ENCODE data around the gene CD58. TPM values are rescaled to one million over a fixed set of nuclear protein-coding genes. Genes with fewer than 3 reads are reported as not detected.

The CD58 gene
- polyA plus RNA-seq, 3 donors: 81.0 to 168 (median 128) TPM

GRCh38 chr1:116558140-116558549 lies 12.7 kb downstream of the CD58 start:
- intact Hi-C loops (cut with micrococcal nuclease): loop anchor here in 1 of 2 donors (5.0 kb wide), 1 partner anchor 51 kb away; no protein-coding TSS in a partner anchor
- Mint-ChIP-seq H3K27me3 (ENCODE audit: low read depth in 3 of 3) (no peaks in the 10 kb centered on the region), H3K27ac (peak overlapping the region in 6 of 7 donors; percentile 50 to 99 (median 85)), H3K36me3 (peaks cover 40 to 43% of the 10 kb centered on the region in 2 donors), H3K9me3 (peaks cover 0 to 5% (median 1%) of the 10 kb centered on the region in 7 donors), H3K4me1 (peaks cover 84% of the 10 kb centered on the region), H3K4me3 (no peak overlapping the region)
- peaks cover 88% of the 10 kb centered on the region for H4K20me1 ChIP-seq (ENCODE audit: insufficient read depth, low read length)
- no peak overlapping the region for H2AFZ ChIP-seq (ENCODE audit: insufficient read depth, low read depth, low read length, poor library complexity, severe bottlenecking)
- H3K4me3 ChIP-seq (replicated peaks in 1 of 3; ENCODE audit: low read depth in 2 of 3, low read length in 3 of 3): no peak overlapping the region
- H3K27ac ChIP-seq (ENCODE audit: low read depth in 1 of 2, low read length in 2 of 2): peak overlapping the region in 1 of 2 donors; percentile 94
- peak; percentile 31 to 87 (median 44) for DNase-seq
- no peak overlapping the region for H3K9ac ChIP-seq (ENCODE audit: insufficient read depth, low read length, poor library complexity, severe bottlenecking)
- 80% methylated on average over 1 of the region's 4 CpGs for WGBS (ENCODE audit: insufficient coverage)
- TF ChIP-seq, protein P1, sequence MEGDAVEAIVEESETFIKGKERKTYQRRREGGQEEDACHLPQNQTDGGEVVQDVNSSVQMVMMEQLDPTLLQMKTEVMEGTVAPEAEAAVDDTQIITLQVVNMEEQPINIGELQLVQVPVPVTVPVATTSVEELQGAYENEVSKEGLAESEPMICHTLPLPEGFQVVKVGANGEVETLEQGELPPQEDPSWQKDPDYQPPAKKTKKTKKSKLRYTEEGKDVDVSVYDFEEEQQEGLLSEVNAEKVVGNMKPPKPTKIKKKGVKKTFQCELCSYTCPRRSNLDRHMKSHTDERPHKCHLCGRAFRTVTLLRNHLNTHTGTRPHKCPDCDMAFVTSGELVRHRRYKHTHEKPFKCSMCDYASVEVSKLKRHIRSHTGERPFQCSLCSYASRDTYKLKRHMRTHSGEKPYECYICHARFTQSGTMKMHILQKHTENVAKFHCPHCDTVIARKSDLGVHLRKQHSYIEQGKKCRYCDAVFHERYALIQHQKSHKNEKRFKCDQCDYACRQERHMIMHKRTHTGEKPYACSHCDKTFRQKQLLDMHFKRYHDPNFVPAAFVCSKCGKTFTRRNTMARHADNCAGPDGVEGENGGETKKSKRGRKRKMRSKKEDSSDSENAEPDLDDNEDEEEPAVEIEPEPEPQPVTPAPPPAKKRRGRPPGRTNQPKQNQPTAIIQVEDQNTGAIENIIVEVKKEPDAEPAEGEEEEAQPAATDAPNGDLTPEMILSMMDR (IDR thresholded peaks at IDR 0.05): no peak
- H3K4me2 ChIP-seq (replicated peaks; ENCODE audit: extremely low read depth, low read length, poor library complexity, severe bottlenecking): no peak overlapping the region
- H3K27me3 ChIP-seq (ENCODE audit: control insufficient read depth in 2 of 2, insufficient read depth in 2 of 2, low read length in 2 of 2): no peaks in the 10 kb centered on the region
- no peaks in the 10 kb centered on the region for H3K9me3 ChIP-seq (replicated peaks in 1 of 2; ENCODE audit: control insufficient read depth in 1 of 2, insufficient read depth in 1 of 2, low read length in 2 of 2)
- H3K4me1 ChIP-seq (ENCODE audit: control insufficient read depth in 1 of 2, insufficient read depth in 2 of 2, low read length in 2 of 2): peaks cover 63 to 74% of the 10 kb centered on the region in 2 donors
- H3K36me3 ChIP-seq (replicated peaks in 1 of 2; ENCODE audit: control insufficient read depth in 1 of 2, insufficient read depth in 2 of 2, low read length in 2 of 2): peaks cover 0 to 4% of the 10 kb centered on the region in 2 donors
- peaks cover 100% of the 10 kb centered on the region for H3K79me2 ChIP-seq (ENCODE audit: insufficient read depth, low read length)

DNA sequence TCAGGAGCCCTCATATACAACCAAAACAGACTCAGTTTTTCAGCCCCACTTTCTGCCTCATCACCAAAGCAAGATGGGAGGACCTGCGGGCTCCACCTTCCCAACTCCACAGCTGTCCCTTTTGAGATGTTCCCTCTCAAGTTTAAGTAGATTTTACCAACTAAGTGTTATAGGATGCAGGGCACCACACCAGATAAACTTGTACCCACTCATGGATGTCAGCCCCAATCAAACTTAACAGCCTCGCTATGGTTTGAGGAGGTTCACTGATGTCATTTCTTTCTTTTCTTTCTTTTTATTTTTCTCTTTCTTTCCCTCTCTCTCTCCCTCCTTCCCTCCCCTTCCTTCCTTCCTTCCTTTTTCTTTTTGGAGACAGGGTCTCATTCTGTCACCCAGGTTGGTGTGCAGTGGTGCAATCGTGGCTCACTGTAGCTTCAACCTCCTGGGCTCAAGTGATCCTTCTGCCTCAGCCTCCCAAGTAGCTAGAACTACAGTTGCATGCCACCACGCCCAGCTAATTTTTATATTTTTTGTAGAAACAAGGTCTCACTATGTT lies 13.4 kb downstream of the CD58 start:
- Mint-ChIP-seq H3K27me3 (ENCODE audit: low read depth in 3 of 3) (no peaks in the 10 kb centered on the region), H3K36me3 (peaks cover 33 to 36% of the 10 kb centered on the region in 2 donors), H3K4me1 (peaks cover 82% of the 10 kb centered on the region), H3K4me3 (no peak overlapping the region), H3K27ac (peak overlapping the region; percentile 70 to 99 (median 86)), H3K9me3 (peaks cover 0 to 3% (median 0%) of the 10 kb centered on the region in 7 donors)
- H3K4me3 ChIP-seq (replicated peaks in 1 of 3; ENCODE audit: low read depth in 2 of 3, low read length in 3 of 3): no peak overlapping the region
- no peaks in the 10 kb centered on the region for H3K36me3 ChIP-seq (replicated peaks in 1 of 2; ENCODE audit: control insufficient read depth in 1 of 2, insufficient read depth in 2 of 2, low read length in 2 of 2)
- H2AFZ ChIP-seq (ENCODE audit: insufficient read depth, low read depth, low read length, poor library complexity, severe bottlenecking): no peak overlapping the region
- peak overlapping the region in 1 of 2 donors; percentile 94 for H3K27ac ChIP-seq (ENCODE audit: low read depth in 1 of 2, low read length in 2 of 2)
- intact Hi-C loops (cut with micrococcal nuclease): loop anchor here in 1 of 2 donors (5.0 kb wide), 1 partner anchor 50 kb away; no protein-coding TSS in a partner anchor
- no peak overlapping the region for H3K4me2 ChIP-seq (replicated peaks; ENCODE audit: extremely low read depth, low read length, poor library complexity, severe bottlenecking)
- TF ChIP-seq, protein P1 (IDR thresholded peaks at IDR 0.05): no peak
- WGBS (ENCODE audit: insufficient coverage): 57% methylated on average over 2 of the region's 4 CpGs
- DNase-seq: no peak
- no peaks in the 10 kb centered on the region for H3K27me3 ChIP-seq (ENCODE audit: control insufficient read depth in 2 of 2, insufficient read depth in 2 of 2, low read length in 2 of 2)
- peaks cover 68 to 80% of the 10 kb centered on the region in 2 donors for H3K4me1 ChIP-seq (ENCODE audit: control insufficient read depth in 1 of 2, insufficient read depth in 2 of 2, low read length in 2 of 2)
- H4K20me1 ChIP-seq (ENCODE audit: insufficient read depth, low read length): peaks cover 88% of the 10 kb centered on the region
- peaks cover 100% of the 10 kb centered on the region for H3K79me2 ChIP-seq (ENCODE audit: insufficient read depth, low read length)
- no peak overlapping the region for H3K9ac ChIP-seq (ENCODE audit: insufficient read depth, low read length, poor library complexity, severe bottlenecking)
- H3K9me3 ChIP-seq (replicated peaks in 1 of 2; ENCODE audit: control insufficient read depth in 1 of 2, insufficient read depth in 1 of 2, low read length in 2 of 2): no peaks in the 10 kb centered on the region

All from CD14-positive monocyte (primary cell).